HG03460 (cell line): Measurements from ENCODE around the gene MDP1.
"Not testable (repeated sequence)": the region's sequence is repeated elsewhere in the genome, so short reads cannot be mapped to it uniquely, and the experiment has no call there.

Experiments
- ATAC-seq: cut with Tn5 transposase; IDR thresholded peaks from one replicate; pipeline ENCODE4 v1.9.1; 2021; ENCODE audit not compliant: unreplicated experiment

The MDP1 gene

GRCh38 chr14:24232121-24232644 lies 16.3 kb upstream of the MDP1 start, which contains the start of gene NEDD8:
TSS of gene NEDD8 (minus strand) at chr14:24232367. CDS start at chr14:24232267, 100 bp downstream.
- ATAC-seq, result peak; percentile 69

GRCh38 chr14:24231263-24232120 lies 15.6 kb upstream of the MDP1 start:
- ATAC-seq, result no peak

GRCh38 chr14:24228902-24229301 lies 13.0 kb upstream of the MDP1 start:
- no peak for ATAC-seq

GRCh38 chr14:24226473-24226872 lies 10.6 kb upstream of the MDP1 start:
- no peak for ATAC-seq

GRCh38 chr14:24224618-24225071 lies 8.8 kb upstream of the MDP1 start:
- ATAC-seq, result no peak

GRCh38 chr14:24222987-24223386 lies 7.1 kb upstream of the MDP1 start:
- ATAC-seq, result not testable (repeated sequence)

- ATAC-seq, result no peak
Measured at GRCh38 chr14:24219521-24219920, 3.7 kb upstream of the MDP1 start.

- no peak for ATAC-seq
Measured at GRCh38 chr14:24219080-24219479, 3.2 kb upstream of the MDP1 start.

- not testable (repeated sequence) for ATAC-seq
Measured at GRCh38 chr14:24216876-24217275, 1.0 kb upstream of the MDP1 start.

- ATAC-seq, result no peak
Measured at GRCh38 chr14:24216345-24216699, 456 bp upstream of the MDP1 start.

- no peak for ATAC-seq
Measured at GRCh38 chr14:24213866-24214662, 1.8 kb downstream of the MDP1 start.

GRCh38 chr14:24212924-24213865 lies 2.7 kb downstream of the MDP1 start, which contains the start of gene CHMP4A:
TSS of gene CHMP4A (minus strand) at chr14:24213488. CDS start at chr14:24213439, 49 bp downstream.
- ATAC-seq, result peak; percentile 83

GRCh38 chr14:24211311-24211710 lies 4.6 kb downstream of the MDP1 start:
- ATAC-seq, result no peak

- no peak for ATAC-seq
Measured at GRCh38 chr14:24207625-24208024, 8.2 kb downstream of the MDP1 start.

- no peak for ATAC-seq
Measured at GRCh38 chr14:24207104-24207551, 8.7 kb downstream of the MDP1 start.

GRCh38 chr14:24206260-24207103 lies 9.4 kb downstream of the MDP1 start:
- ATAC-seq, result no peak

- ATAC-seq, result no peak
Measured at GRCh38 chr14:24204163-24205146, 11.4 kb downstream of the MDP1 start.

GRCh38 chr14:24203249-24203886 lies 12.5 kb downstream of the MDP1 start:
- ATAC-seq, result not testable (repeated sequence)
